ENCODE results near the gene FNDC10.

DNA sequence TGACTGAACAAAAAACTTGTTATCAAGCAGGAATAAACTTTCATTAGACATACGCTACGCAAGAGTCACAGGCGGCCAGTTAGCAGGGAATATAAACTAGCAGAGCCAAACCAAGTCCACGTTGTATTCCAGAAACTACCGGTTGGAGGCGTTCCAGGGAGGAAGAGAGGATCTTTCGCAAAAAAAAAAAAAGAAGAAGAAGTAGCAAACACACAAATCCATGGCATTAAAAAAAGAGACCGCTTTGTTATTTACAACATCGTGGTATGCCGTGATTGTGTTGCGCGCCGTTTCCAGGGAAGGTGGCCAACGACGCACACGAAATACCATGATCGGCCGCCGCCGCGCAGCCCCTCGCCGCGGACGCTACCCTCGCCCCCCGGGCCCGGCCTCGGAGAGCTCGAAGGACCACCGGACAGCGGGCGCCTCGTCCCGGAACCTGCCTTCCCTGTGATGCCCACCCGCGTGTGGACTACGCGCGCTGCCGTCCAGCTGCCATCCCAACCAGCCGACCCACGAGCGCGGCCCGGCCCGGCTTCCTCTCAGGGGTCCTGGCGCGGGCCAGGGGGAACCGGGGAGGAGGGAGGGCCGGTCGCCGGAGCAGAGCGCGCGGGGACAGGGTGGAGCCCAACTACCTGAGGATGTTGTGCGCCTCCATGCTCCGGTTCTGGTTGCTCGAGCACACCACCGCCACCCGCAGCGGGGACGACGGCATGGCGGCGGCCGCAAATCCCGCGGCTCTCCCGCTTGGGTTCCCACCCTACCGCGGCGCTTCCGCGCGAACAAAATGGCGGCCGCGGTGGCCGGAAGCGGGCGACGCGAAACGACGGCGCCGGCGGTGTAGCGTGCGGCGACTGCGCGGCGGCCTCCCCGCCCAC lies 25.9 kb downstream of the FNDC10 start:
- no peak for TF ChIP-seq EZH2 (IDR thresholded peaks at IDR 0.05)
- TF ChIP-seq CTCF (IDR thresholded peaks at IDR 0.05), result peak; percentile 42

All from neural progenitor cell (in vitro differentiated cells).